Activated naive CD4-positive, alpha-beta T cell (primary cell): ENCODE results near the gene FLG2.

ENCODE experiments used
- DNase-seq, 4 experiments: peaks; one replicate each; lab custom pipeline; 2025; lab: John Stamatoyannopoulos, UW

The FLG2 gene

GRCh38 chr1:152359906-152360305 is at the start of gene FLG2:
Gene FLG2, minus strand, starts transcription at chr1:152360006. Its CDS starts 1,122 bp downstream, at chr1:152358884.
- DNase-seq = no peak

GRCh38 chr1:152408664-152409063 is 48.9 kb upstream of the FLG2 start:
- no peak for DNase-seq

GRCh38 chr1:152398812-152399698 is 39.2 kb upstream of the FLG2 start:
- DNase-seq = no peak

- DNase-seq = no peak
These were observed 37.7 kb upstream of the FLG2 start for GRCh38 chr1:152397474-152397873.

- DNase-seq = no peak
These were observed 34.3 kb upstream of the FLG2 start for GRCh38 chr1:152394151-152394550.

GRCh38 chr1:152392909-152393308 is 33.1 kb upstream of the FLG2 start:
- DNase-seq = no peak

GRCh38 chr1:152388889-152389288 is 29.1 kb upstream of the FLG2 start:
- DNase-seq = no peak

GRCh38 chr1:152386940-152387339 is 27.1 kb upstream of the FLG2 start:
- DNase-seq = no peak

- no peak for DNase-seq
These were observed 21.1 kb upstream of the FLG2 start for GRCh38 chr1:152380932-152381331.

- no peak for DNase-seq
These were observed 14.6 kb upstream of the FLG2 start for GRCh38 chr1:152374451-152374850.

- DNase-seq = no peak
These were observed 12.9 kb upstream of the FLG2 start for GRCh38 chr1:152372672-152373071.

- DNase-seq = no peak
These were observed 7.6 kb upstream of the FLG2 start for GRCh38 chr1:152367436-152367835.

- no peak for DNase-seq
These were observed 3.1 kb downstream of the FLG2 start for GRCh38 chr1:152356736-152357135.

- no peak for DNase-seq
These were observed 10.2 kb downstream of the FLG2 start for GRCh38 chr1:152349611-152350010.

- no peak for DNase-seq
These were observed 11.4 kb downstream of the FLG2 start for GRCh38 chr1:152348447-152348846.

- DNase-seq = peak in 1 of 4 experiments; percentile 3
These were observed 12.6 kb downstream of the FLG2 start for GRCh38 chr1:152347116-152347728.

- DNase-seq = no peak
These were observed 15.4 kb downstream of the FLG2 start for GRCh38 chr1:152344438-152344837.

GRCh38 chr1:152343006-152343405 is 16.8 kb downstream of the FLG2 start:
- DNase-seq = no peak

GRCh38 chr1:152335399-152335798 is 24.4 kb downstream of the FLG2 start:
- DNase-seq = no peak

- DNase-seq = no peak
These were observed 30.9 kb downstream of the FLG2 start for GRCh38 chr1:152328801-152329391.

- DNase-seq = no peak
These were observed 34.7 kb downstream of the FLG2 start, which contains the start of gene FLG for GRCh38 chr1:152325111-152325510. Gene FLG, minus strand, starts transcription at chr1:152325239. Its CDS starts 9,783 bp downstream, at chr1:152315456.

- DNase-seq = no peak
These were observed 45.8 kb downstream of the FLG2 start for GRCh38 chr1:152313970-152314369.

GRCh38 chr1:152313319-152313801 is 46.4 kb downstream of the FLG2 start:
- DNase-seq = no peak
